Stimulated activated CD4-positive, alpha-beta T cell treated with anti-CD3 and anti-CD28 coated beads, Interleukin-4, amount 100 ng/mL, for 4 hours (primary cell): ENCODE results near the gene FN1.

ENCODE experiments used
- DNase-seq, 2 experiments: peaks; one replicate each; pipeline ENCODE4 v3.0.0-alpha.2; 2020

Gene FN1

GRCh38 chr2:215380699-215381098, 55.2 kb downstream of the FN1 start:
- no peak for DNase-seq

GRCh38 chr2:215379948-215380347, 55.9 kb downstream of the FN1 start:
- DNase-seq = no peak

GRCh38 chr2:215379039-215379438, 56.8 kb downstream of the FN1 start:
- DNase-seq = no peak

GRCh38 chr2:215378045-215378444, 57.8 kb downstream of the FN1 start:
- DNase-seq = no peak

GRCh38 chr2:215377283-215377682, 58.6 kb downstream of the FN1 start:
- DNase-seq = no peak

GRCh38 chr2:215376103-215376780, 59.6 kb downstream of the FN1 start:
- DNase-seq = no peak

GRCh38 chr2:215375467-215375830, 60.4 kb downstream of the FN1 start:
- DNase-seq = no peak

- DNase-seq = no peak
Observed at GRCh38 chr2:215374642-215375466, 61.0 kb downstream of the FN1 start.

- DNase-seq = no peak
Observed at GRCh38 chr2:215374002-215374401, 61.9 kb downstream of the FN1 start.

GRCh38 chr2:215372968-215373649, 62.8 kb downstream of the FN1 start:
- no peak for DNase-seq

- no peak for DNase-seq
Observed at GRCh38 chr2:215371915-215372897, 63.7 kb downstream of the FN1 start.

GRCh38 chr2:215370112-215370965, 65.5 kb downstream of the FN1 start:
- DNase-seq = no peak

- DNase-seq = no peak
Observed at GRCh38 chr2:215369181-215369760, 66.6 kb downstream of the FN1 start.

GRCh38 chr2:215368493-215368809, 67.4 kb downstream of the FN1 start:
- DNase-seq = no peak

GRCh38 chr2:215367662-215368492, 68.0 kb downstream of the FN1 start:
- no peak for DNase-seq

- no peak for DNase-seq
Observed at GRCh38 chr2:215366440-215367032, 69.3 kb downstream of the FN1 start.

- DNase-seq = no peak
Observed at GRCh38 chr2:215365184-215365658, 70.6 kb downstream of the FN1 start.

- no peak for DNase-seq
Observed at GRCh38 chr2:215364157-215365155, 71.4 kb downstream of the FN1 start.
